ENCODE data around the gene UNC5A.

Gene UNC5A

DNA sequence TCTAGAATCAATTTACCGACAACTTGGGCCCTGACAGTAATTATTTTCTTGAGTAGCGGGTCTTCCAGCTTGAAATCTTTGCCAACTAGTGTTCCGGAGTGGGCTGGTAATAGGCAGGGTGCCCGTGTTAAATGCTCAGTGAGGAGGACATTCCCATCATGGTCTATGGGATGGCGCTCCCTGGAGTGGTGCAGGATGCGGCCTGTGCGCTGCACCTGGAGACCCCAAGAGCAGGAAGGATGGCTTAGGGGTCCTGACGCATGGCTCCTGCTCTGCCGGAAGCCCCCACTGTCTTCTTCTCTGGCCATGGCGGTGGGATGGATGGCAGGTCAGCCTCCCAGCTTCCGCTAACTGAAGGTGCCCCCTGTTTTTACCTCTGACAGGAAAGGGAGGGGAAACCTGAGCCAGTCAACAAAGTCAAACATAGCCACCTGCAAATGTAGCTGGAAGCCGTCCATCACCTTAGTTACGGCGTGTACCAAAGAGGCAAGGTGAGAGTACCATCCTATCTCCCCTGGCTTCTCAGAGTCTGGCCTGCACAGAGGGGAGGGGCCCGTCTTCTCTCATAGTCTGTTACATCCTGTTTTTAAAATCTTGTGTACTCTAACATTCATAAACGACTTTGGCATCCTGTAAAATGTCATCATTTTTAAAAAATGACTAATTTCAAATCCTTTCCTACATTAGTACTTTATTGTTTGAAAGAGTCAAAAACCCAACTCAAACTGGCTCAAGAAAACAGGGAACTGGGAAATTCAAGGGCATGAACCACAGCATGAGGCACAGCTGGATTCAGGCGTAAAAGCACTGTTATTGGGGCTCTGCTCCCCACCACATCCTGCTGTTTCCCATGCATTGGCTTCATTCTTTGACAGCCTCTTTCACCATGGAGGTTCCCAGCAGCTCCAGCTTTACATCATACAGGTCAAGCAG is 28.5 kb upstream of the UNC5A start:
- DNase-seq (ENCODE audit: low read depth), result no peak

- no peak for DNase-seq (ENCODE audit: low read depth)
Observed at GRCh38 chr5:176784218-176785165, 25.9 kb upstream of the UNC5A start.

DNA sequence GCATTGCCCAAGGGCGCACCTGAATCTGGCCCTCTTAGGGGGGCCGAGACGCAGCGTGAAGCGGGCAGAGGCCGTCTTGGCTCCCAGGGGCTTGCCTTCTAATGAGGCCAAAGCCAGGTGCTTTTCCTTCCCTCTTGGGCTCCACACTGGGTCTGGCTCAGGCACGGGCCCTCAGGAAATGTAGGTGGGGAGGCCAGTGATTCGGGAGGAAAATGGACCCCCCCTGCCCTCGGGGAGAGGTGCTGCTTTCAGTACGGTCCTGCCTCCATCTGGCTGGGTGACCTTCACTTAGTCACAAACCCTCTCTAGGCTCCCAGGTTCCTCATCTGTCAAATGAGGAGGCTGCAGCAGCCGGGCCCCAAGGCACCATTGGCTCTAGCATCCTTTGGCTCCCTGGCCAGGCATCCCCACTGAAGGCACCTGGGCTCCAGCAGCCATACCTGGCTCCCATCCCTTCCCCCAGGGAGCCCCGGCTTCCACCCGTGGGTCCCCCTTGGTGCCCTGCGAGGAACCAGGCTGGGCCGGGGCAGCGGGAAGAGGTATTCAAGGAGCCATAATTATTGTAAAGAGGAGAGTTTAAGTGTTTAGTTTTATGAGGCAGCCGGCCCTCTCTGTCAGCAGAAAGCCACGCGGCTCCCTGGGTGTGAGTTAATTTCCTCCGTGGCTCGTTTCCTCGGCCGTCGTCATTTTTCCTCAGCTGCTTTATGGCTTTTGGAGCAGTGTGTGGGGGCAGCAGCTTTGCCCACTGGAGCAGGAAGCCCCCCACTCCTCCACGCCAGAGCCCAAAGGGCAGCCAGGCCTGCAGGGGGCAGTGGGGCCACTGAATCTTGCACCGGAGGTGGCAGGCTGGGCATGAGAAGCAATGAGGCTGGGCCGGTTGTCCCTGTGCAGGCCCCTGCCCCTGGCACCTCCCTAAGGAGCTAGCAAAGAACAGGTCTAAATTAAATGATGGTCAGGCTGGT is 24.9 kb upstream of the UNC5A start:
- no peak for DNase-seq (ENCODE audit: low read depth)

DNA sequence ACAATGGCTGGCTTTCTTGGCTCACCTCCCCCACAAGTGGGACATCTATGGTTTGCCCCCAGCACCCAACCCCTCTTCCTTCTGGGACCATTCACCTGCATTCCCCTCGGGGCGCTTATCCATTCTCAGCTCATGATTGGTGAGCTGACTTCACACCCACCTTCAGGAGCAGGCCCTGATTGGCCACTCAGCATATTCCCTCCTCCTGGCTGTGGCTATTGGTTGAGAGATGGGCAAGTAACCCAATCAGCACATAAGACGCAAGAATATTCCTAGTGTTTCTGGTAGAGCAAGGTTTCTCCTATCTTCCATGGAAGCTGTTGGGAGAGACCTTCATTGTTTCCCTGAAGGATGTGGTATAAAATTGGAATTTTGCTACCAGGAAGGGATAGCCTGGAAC is 22.7 kb upstream of the UNC5A start:
- no peak for DNase-seq (ENCODE audit: low read depth)

DNA sequence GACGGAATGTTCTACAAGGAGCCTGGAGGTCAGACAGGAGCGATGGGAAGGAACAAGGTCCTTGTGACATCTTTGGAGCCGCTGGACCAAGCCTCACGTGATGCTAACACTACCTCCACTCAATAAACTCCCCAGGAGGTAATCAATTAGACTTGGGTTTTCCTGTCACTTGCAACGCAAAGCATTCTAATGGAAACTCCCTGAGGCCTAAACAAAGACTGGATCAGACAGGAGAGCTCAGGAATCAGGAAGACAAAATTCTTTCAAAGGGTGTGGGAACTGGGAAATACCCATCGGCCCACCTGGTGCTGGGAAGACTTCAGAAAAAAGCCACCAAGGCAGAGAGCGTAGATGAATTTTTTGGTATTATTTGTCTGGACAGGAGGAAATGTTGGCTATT is 22.3 kb upstream of the UNC5A start:
- DNase-seq (ENCODE audit: low read depth), result no peak

DNA sequence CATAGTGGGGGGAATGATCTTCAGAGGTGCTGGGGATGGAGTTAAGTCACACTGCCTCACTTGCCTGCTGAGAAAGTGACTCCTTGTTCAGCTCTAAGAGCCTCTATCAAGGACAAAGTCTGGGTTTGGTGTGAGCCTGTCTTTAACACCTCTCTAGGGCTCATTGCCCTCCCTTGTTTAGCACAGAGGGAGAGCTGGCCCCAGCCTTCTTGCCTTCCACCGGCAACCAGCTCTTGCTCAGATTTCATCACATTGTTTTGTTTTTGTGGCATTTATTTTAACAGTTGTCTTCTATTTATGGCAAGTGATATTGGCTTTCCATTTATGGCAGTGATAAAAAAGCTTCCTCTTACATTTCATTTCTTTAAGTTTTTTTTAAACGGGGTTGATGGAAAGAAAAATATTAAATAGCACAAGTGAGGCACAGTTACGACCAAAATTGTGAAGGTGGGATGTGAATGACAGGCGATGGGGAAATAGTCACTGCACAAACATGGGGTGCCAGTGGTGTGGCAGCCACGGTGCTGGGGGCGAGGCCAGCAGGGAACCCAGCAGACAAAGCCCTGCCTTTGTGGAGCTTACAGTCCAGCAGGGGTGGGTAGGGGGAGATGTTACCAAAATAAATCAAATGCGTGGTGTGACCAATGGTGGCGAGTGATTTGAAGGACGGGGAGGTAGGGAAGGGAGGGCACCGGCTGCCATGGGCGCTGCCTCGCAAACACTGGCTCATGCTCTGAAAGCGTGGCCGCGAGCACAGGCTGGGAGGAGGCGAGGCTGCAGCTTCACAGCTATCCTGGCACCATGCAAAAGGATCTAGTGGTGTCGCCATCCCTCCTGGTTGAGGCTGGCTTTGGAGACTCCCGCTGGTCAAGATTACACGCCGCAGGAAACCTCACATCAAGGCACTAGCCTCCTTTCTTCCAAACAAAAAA is 21.2 kb upstream of the UNC5A start:
- no peak for DNase-seq (ENCODE audit: low read depth)

- DNase-seq (ENCODE audit: low read depth), result no peak
Observed at GRCh38 chr5:176789873-176790615, 20.3 kb upstream of the UNC5A start.

- DNase-seq (ENCODE audit: low read depth), result no peak
Observed at GRCh38 chr5:176790941-176791340, 19.4 kb upstream of the UNC5A start.

DNA sequence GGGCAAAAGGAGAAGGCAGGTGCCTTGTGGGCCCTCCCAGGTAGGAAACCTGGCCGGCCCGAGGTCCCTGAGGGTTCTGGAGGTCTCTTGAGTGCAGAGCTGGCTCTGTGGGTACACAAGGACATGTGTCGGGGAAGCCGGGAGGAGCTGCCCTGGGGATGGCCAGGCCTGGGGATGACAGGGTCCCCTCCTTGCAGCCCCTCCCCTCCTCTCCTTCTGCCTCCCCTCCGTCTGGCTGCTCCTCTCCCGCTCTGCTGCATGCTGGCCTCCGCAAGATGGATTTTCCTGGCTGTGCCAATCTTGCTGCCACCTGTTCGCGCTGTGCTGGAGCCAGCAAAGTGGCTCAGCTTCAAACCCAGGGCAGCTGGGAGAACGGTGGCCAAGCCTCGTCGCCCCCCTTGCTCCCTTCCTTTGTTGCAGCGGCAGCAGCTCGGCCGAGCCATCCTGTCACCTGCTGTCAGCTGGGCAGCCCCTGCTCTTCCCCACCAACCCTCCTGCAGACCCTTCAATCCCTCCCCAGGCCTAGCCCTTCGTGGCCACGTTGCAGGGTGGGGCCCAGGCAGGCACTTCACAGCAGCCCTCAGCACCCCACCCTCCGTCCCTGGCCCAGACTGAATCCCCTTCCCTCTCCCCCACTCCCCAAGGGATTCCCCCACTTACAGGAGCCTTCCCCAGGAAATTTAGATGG is 17.6 kb upstream of the UNC5A start:
- no peak for DNase-seq (ENCODE audit: low read depth)

GRCh38 chr5:176793343-176793699 is 17.0 kb upstream of the UNC5A start:
- no peak for DNase-seq (ENCODE audit: low read depth)

GRCh38 chr5:176793736-176794135 is 16.6 kb upstream of the UNC5A start:
- no peak for DNase-seq (ENCODE audit: low read depth)

DNA sequence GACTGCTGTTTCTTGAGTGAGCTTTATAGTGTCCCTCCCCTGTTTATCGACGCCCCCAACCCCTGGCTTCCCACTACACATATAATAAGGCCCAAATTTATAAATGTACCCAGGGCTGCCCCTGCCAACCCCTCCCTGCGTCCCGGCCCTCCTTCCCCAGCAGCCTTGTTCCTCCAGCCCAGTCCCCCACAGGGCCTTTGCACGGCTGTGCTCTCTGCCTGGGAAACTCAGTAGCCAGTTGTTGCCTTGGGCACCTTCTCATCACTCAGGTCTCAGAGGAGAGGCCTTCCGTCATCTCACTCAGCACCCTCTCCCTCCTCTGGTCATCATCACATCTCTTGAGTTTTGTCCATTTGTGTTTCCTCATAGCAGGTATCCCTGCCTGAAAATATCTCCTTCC is 15.8 kb upstream of the UNC5A start:
- DNase-seq (ENCODE audit: low read depth), result no peak

- DNase-seq (ENCODE audit: low read depth), result no peak
Observed at GRCh38 chr5:176796411-176796810, 13.9 kb upstream of the UNC5A start.

- DNase-seq (ENCODE audit: low read depth), result no peak
Observed at GRCh38 chr5:176796970-176797369, 13.4 kb upstream of the UNC5A start.

GRCh38 chr5:176797456-176798050 is 12.8 kb upstream of the UNC5A start:
- DNase-seq (ENCODE audit: low read depth), result no peak

DNA sequence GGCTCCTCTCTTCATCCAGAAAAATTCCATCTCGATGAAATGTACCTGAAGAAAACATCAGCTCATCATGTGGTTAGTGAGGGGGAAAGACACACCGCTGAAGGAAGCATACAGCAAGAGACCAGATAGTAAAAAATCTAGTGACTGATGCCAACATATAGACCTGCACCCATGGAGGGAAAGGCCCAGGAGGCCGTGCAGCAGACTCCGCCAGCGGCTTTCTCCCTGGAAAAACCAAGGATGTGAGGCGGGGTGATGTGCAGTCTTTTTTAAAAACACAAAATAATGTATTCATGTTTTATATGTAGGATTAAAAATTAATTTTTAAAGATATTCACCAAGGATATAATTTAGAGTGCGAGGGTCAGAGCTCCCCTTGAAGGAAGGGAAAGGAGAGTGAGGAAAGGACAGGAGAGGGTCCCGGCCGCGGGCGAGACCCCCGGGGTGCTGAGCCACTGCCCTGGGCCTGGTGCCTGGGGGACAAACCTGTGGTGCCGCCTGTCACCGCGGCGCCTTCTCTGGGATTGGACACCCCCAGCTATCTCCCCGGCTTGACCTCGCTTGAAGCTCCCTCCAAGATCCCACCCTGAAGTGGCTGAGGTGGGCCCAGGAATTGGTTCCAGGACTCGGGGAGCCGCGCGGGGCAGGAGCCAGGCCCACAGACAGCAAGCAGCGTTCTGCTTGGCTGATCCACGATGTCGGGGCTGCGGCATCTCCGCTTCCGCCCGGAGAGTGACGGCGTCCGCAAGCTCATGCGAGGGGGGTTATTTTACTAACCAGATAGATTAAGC is 12.1 kb upstream of the UNC5A start:
- DNase-seq (ENCODE audit: low read depth), result no peak

DNA sequence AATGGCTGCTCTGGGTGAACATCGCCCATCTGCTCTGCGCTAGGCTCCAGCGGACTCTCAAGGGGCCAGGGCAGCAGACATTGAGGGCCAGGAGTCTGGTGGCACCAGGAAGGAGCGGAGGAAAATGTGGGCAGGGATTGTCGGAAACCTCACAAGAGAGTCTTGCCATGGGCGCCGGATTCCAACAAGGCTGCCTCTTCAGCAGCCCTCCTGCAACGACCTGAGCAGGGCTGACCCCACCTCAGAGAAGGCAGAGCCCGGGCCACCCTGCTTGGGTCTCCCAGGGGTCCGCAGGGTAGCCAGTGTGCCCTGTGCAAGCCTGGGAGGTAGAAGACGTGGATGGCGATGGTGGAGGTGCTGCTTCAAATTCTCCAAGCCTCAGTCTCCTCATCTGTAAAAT is 11.4 kb upstream of the UNC5A start:
- no peak for DNase-seq (ENCODE audit: low read depth)

- no peak for DNase-seq (ENCODE audit: low read depth)
Observed at GRCh38 chr5:176799488-176799887, 10.9 kb upstream of the UNC5A start.
